Parathyroid adenoma (tissue), 2 donors: ENCODE measurements around the gene SMIM15.
A peak's percentile ranks its signal among the peaks of the same experiment; 100 is the strongest.

Experiments
- H2AFZ ChIP-seq: fragments of 300-600 bp; sonication (generic); one replicate; pipeline ENCODE4 v1.7.0; 2017; ENCODE audit warnings: antibody characterized with exemption, mild to moderate bottlenecking
- H3K27ac ChIP-seq: fragments of 300-600 bp; sonication (generic); one replicate; pipeline ENCODE4 v1.7.0; 2017
- H3K27me3 ChIP-seq: fragments of 300-600 bp; sonication (generic); one replicate; pipeline ENCODE4 v1.7.0; 2017; ENCODE audit warnings: low read length; ENCODE audit not compliant: control insufficient read depth, insufficient read depth
- H3K36me3 ChIP-seq: fragments of 300-600 bp; sonication (generic); one replicate; pipeline ENCODE4 v1.7.0; 2017; ENCODE audit warnings: low read length; ENCODE audit not compliant: control insufficient read depth, insufficient read depth
- H3K4me1 ChIP-seq: fragments of 300-600 bp; sonication (generic); one replicate; pipeline ENCODE4 v1.7.0; 2017; ENCODE audit warnings: control low read depth
- H3K4me2 ChIP-seq: fragments of 300-600 bp; sonication (generic); one replicate; pipeline ENCODE4 v1.7.0; 2017; ENCODE audit warnings: low read length
- H3K4me3 ChIP-seq: fragments of 300-600 bp; sonication (generic); one replicate; pipeline ENCODE4 v1.7.0; 2017; ENCODE audit warnings: low read depth, low read length
- H3K79me2 ChIP-seq: fragments of 300-600 bp; sonication (generic); one replicate; pipeline ENCODE4 v1.7.0; 2017; ENCODE audit warnings: control low read depth
- H3K9ac ChIP-seq: fragments of 300-600 bp; sonication (generic); one replicate; pipeline ENCODE4 v1.7.0; 2017; ENCODE audit warnings: mild to moderate bottlenecking
- H3K9me3 ChIP-seq: fragments of 300-600 bp; sonication (generic); one replicate; pipeline ENCODE4 v1.7.0; 2017; ENCODE audit warnings: low read length; ENCODE audit not compliant: control insufficient read depth
- TF ChIP-seq, protein P1 (sequence below): fragments of 300-600 bp; sonication (generic); IDR thresholded peaks from one replicate; pipeline ENCODE4 v1.7.0; 2017; ENCODE audit warnings: antibody characterized with exemption, mild to moderate bottlenecking
- donor health status: primary hyperparathyroidism.

SMIM15 gene

DNA sequence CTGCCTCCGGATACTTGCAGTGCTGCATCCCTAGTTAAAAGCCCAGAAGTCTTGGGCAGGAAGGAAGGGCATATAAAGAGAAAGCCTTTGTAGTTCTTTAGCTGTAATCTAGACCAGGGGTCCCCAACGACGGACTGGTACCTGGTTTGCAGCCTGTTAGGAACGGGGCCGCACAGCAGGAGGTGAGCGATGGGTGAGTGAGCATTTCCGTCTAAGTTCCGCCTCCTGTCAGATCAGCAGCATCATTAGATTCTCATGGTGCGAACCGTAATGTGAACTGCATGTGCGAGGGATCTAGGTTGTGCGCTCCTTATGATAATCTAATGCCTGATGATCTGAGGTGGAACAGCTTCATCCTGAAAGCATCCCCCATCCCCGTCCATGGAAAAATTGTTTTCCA lies 1.6 kb upstream of the SMIM15 start:
- Histone ChIP-seq H3K4me3 (peak overlapping the region; percentile 87), H2AFZ (no peak overlapping the region), H3K79me2 (peaks cover 2% of the 10 kb centered on the region), H3K9me3 (no peaks in the 10 kb centered on the region), H3K4me2 (peak overlapping the region; percentile 95), H3K9ac (no peak overlapping the region), H3K36me3 (no peaks in the 10 kb centered on the region), H3K4me1 (peaks cover 16% of the 10 kb centered on the region), H3K27ac (peak overlapping the region; percentile 94), H3K27me3 (no peaks in the 10 kb centered on the region)
- TF ChIP-seq, protein P1, sequence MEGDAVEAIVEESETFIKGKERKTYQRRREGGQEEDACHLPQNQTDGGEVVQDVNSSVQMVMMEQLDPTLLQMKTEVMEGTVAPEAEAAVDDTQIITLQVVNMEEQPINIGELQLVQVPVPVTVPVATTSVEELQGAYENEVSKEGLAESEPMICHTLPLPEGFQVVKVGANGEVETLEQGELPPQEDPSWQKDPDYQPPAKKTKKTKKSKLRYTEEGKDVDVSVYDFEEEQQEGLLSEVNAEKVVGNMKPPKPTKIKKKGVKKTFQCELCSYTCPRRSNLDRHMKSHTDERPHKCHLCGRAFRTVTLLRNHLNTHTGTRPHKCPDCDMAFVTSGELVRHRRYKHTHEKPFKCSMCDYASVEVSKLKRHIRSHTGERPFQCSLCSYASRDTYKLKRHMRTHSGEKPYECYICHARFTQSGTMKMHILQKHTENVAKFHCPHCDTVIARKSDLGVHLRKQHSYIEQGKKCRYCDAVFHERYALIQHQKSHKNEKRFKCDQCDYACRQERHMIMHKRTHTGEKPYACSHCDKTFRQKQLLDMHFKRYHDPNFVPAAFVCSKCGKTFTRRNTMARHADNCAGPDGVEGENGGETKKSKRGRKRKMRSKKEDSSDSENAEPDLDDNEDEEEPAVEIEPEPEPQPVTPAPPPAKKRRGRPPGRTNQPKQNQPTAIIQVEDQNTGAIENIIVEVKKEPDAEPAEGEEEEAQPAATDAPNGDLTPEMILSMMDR: no peak

DNA sequence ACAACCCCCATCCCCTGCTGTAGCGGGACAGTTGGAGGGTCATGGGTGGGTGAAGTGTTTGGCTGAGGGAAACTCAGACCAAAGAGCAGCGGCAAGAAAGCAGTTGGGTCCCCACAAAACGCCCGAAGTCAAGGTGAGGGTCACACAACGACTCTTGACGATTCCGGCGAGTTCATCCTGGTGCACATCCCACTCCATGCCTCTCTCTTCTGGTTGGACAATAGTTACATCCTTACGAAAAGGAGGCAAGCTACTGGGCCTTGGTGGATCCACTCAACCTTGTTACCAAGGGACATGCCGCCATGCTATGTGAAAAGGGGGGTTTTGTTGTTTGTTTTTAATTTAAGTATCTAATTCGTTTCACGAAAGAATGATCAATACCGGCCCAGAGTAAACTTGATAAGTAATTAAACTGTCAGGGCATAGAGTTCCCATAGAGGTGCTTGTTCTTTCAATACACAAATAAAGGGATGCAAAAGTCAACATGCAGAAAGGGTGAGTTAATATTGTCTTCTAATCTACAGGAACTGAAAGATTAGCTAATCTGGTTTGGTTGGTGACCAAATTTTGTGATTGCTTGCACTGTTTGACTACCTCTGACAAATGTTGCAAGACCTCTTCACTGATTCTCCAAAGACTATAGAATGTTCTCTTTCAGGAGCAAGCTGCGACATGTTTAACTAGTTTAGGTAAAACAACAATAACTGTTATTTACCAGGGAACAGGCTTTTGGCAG lies 732 bp upstream of the SMIM15 start:
- H3K4me2 ChIP-seq: peak overlapping the region; percentile 95
- H3K9me3 ChIP-seq: no peaks in the 10 kb centered on the region
- H3K9ac ChIP-seq: peak overlapping the region; percentile 77
- H3K27ac ChIP-seq: peak overlapping the region; percentile 94
- peaks cover 2% of the 10 kb centered on the region for H3K79me2 ChIP-seq
- peak overlapping the region; percentile 96 for H2AFZ ChIP-seq
- H3K4me3 ChIP-seq: peak overlapping the region; percentile 87
- no peaks in the 10 kb centered on the region for H3K36me3 ChIP-seq
- no peaks in the 10 kb centered on the region for H3K27me3 ChIP-seq
- peaks cover 11% of the 10 kb centered on the region for H3K4me1 ChIP-seq
- TF ChIP-seq, protein P1: no peak

DNA sequence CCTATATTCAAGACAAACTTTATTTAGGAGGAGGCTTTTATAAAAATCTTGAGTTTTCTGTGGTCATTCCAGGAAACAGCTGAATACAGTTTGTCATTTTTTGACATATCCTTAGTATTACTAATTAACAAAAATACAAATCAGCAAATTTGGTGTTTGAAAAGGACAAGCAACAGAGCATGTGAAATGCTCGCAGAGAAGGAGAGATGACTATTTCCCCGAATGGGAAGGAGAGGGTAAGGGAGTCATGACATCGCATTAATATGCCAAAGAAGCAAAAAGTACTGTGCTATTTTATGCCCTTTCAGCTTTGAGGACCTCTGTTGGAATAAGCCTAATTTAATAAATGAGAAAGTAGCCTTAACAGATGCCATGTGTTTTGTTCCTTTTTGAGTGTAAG lies 1.8 kb downstream of the SMIM15 start:
- Histone ChIP-seq H3K36me3 (no peaks in the 10 kb centered on the region), H3K27ac (no peak overlapping the region), H3K4me3 (no peak overlapping the region), H3K9me3 (no peaks in the 10 kb centered on the region), H3K4me2 (no peak overlapping the region), H2AFZ (no peak overlapping the region), H3K79me2 (peaks cover 2% of the 10 kb centered on the region), H3K27me3 (no peaks in the 10 kb centered on the region), H3K4me1 (peaks cover 7% of the 10 kb centered on the region), H3K9ac (no peak overlapping the region)
- TF ChIP-seq, protein P1: no peak

DNA sequence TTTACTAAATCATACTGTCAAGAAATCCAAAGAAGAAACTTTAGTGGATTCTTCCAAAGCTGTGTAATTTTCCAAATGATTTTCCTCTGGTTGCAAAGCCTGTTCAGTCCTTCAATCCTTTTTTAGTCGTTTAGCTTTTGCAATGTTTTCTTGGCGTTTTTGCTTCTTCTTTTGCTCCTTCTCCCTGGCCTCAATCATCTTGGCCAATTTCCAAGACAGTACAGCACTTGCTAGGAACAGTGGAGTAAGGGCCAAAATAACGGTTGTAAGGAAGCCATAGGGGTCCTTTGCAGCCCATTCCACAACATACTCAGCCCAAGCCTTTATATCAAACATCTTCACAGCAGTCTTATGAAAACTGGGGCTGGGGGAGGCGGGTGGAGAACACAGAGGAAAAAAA lies 2.4 kb downstream of the SMIM15 start:
- no peaks in the 10 kb centered on the region for H3K36me3 ChIP-seq

More for the DNA sequence above, 2.4 kb downstream of the SMIM15 start:
- H2AFZ ChIP-seq: no peak overlapping the region
- no peak overlapping the region for H3K27ac ChIP-seq
- peaks cover 7% of the 10 kb centered on the region for H3K4me1 ChIP-seq
- no peak overlapping the region for H3K4me2 ChIP-seq
- no peaks in the 10 kb centered on the region for H3K9me3 ChIP-seq
- H3K79me2 ChIP-seq: no peaks in the 10 kb centered on the region
- H3K4me3 ChIP-seq: no peak overlapping the region
- no peaks in the 10 kb centered on the region for H3K27me3 ChIP-seq
- TF ChIP-seq, protein P1: no peak
- no peak overlapping the region for H3K9ac ChIP-seq
